Measurements from ENCODE around the gene SAPCD1. TPM values are rescaled to one million over a fixed set of nuclear protein-coding genes. Genes with fewer than 3 reads are reported as not detected.

The SAPCD1 gene
- total RNA-seq, 1 experiment from 2014 or later: 3.2 TPM

- WGBS (ENCODE audit: extremely low coverage, insufficient read length, low lambda C conversion rate): no CpG with 5 or more reads among the region's 5 CpGs
- H3K18ac ChIP-seq (ENCODE audit: insufficient read length, low read depth, low read length): no peak overlapping the region
- H3K27me3 Mint-ChIP-seq (ENCODE audit: low read depth): no peaks in the 10 kb centered on the region
- peak overlapping the region in 1 of 3 experiments; percentile 40; a peak in 2 of 7 replicates for H3K27ac Mint-ChIP-seq
- no peak overlapping the region for H3K56ac ChIP-seq (ENCODE audit: insufficient read length, low read depth, low read length)
- no peak overlapping the region for H2AK5ac ChIP-seq (ENCODE audit: insufficient read length, low read length)
- H3K4ac ChIP-seq (ENCODE audit: low read depth, low read length): no peak overlapping the region
- no peaks in the 10 kb centered on the region for H4K20me1 ChIP-seq (ENCODE audit: control insufficient read depth, insufficient read depth, insufficient read length)
- no peaks in the 10 kb centered on the region for H3K4me1 ChIP-seq (ENCODE audit: insufficient read depth, low read length)
- H3K14ac ChIP-seq (ENCODE audit: insufficient read depth, low read length): no peak overlapping the region
- H2BK120ac ChIP-seq (ENCODE audit: low read depth, low read length, poor library complexity, severe bottlenecking): no peak overlapping the region
- no peaks in the 10 kb centered on the region for H3K9me3 Mint-ChIP-seq
- H3K79me1 ChIP-seq (ENCODE audit: insufficient read depth, low read depth, low read length, poor library complexity, severe bottlenecking): no peaks in the 10 kb centered on the region
- H2BK12ac ChIP-seq (ENCODE audit: insufficient read length, low read depth, low read length): no peak overlapping the region
- H3K4me1 Mint-ChIP-seq: peaks cover 5 to 10% of the 10 kb centered on the region in 2 experiments; a peak in 3 of 4 replicates
- no peak overlapping the region for H3K9ac ChIP-seq (ENCODE audit: extremely low read depth, insufficient read length, low read length)
- H3K23ac ChIP-seq (ENCODE audit: insufficient read length, low read depth, low read length): no peak overlapping the region
- no peak overlapping the region for H3T11ph ChIP-seq (ENCODE audit: low read length)
- H4K8ac ChIP-seq (replicated peaks; ENCODE audit: insufficient read length, low read depth, low read length): no peak overlapping the region
- no peak overlapping the region for H2BK20ac ChIP-seq (ENCODE audit: low read depth, low read length, poor library complexity, severe bottlenecking)
- no peak for TF ChIP-seq CTCF (conservative IDR thresholded peaks at IDR 0.05)
- H3K9me3 ChIP-seq (ENCODE audit: control insufficient read depth, low read depth, low read length): no peaks in the 10 kb centered on the region
- no peaks in the 10 kb centered on the region for H3K23me2 ChIP-seq (ENCODE audit: insufficient read length, low read depth, low read length, poor library complexity, severe bottlenecking)
- no peak overlapping the region for H4K91ac ChIP-seq (ENCODE audit: insufficient read length, low read depth, low read length)
- H3K27me3 ChIP-seq (ENCODE audit: insufficient read depth, low read length): no peaks in the 10 kb centered on the region
- H3K27ac ChIP-seq (ENCODE audit: insufficient read length, low read depth, low read length): no peak overlapping the region
- no peaks in the 10 kb centered on the region for H3K79me2 ChIP-seq (ENCODE audit: insufficient read depth, low read length)
- no peak overlapping the region for H2BK15ac ChIP-seq (ENCODE audit: low read depth, low read length)
- no peak overlapping the region for H3K4me3 Mint-ChIP-seq
- H3K4me2 ChIP-seq (ENCODE audit: insufficient read depth, insufficient read length, low read length): no peak overlapping the region
- no peak overlapping the region for H2BK5ac ChIP-seq (ENCODE audit: insufficient read length, low read length)
- peaks cover 28 to 51% (median 35%) of the 10 kb centered on the region in 3 experiments; a peak in 6 of 7 replicates for H3K36me3 Mint-ChIP-seq (ENCODE audit: insufficient read depth in 1 of 3, low read depth in 3 of 3)
- DNase-seq: no peak
- H4K5ac ChIP-seq (ENCODE audit: insufficient read length, low read depth, low read length): no peak overlapping the region
- no peak overlapping the region for H2AFZ ChIP-seq (ENCODE audit: low read length)
These were observed 15.2 kb downstream of the SAPCD1 start for GRCh38 chr6:31777667-31778050.
